NCI-H1092 treated with DMSO at 0.1 percent for 48 hours (cell line): Measurements from ENCODE around the gene LYPD4.

Experiments used
- DNase-seq: peaks from one replicate; lab custom pipeline; 2025; lab: John Stamatoyannopoulos, UW

Gene LYPD4

DNA sequence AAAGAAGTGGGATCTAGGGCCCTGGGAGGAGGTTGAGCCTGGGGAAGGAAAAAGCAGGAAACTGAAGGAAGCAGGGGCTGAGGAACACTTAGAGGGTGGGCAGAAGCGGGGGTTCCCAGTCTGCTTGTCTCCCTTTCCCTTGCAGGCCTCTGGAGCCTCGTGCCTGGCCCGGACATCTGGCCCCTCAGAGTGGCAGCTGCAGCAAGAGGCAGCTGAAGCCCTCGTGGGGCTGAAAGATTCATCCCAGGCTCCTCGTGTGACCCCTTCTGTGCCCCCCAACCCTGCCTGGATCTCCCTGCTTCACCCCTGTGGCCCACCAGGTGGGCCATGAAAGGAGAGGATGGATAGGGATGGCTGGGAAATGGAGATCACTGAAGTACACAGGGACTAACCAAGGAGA lies 5.9 kb upstream of the LYPD4 start:
- no peak for DNase-seq

DNA sequence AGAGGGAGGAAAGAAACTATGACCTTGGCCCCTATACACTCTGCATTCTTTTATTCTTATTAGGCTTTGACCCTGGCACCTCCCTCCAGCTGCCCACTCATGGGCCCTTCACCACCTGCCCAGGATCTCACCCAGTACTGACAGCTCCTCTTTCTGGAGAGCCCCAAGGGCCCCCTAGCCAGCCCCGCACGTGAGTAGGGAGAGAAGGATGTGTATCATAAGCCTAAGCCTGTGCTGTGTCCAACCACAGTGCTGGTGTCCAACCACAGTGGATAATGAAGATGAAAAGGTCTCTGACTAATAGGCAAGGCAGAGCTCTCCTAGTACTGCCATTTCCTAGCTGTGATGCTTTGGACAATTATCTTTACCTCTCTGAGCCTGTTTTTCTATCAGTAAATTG lies 4.6 kb upstream of the LYPD4 start:
- no peak for DNase-seq

DNA sequence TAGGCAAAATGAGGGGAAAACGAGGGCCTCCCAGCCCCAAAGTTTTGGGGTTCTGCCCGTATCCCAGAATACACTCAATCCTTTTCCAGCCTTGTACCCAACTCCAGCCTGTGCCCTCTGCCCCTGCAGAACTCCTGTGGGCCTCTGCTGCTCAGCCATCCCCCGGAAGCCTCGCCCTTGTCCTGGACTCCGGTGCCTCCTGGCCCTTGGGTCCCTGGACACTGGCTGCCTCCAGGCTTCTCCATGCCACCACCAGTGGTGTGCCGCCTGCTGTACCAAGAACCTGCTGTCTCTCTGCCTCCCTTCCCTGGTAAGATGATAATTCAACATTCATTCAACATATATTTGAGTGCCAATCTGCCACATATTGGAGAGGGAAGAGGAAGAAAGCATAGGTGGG lies 4.2 kb upstream of the LYPD4 start:
- DNase-seq = no peak

DNA sequence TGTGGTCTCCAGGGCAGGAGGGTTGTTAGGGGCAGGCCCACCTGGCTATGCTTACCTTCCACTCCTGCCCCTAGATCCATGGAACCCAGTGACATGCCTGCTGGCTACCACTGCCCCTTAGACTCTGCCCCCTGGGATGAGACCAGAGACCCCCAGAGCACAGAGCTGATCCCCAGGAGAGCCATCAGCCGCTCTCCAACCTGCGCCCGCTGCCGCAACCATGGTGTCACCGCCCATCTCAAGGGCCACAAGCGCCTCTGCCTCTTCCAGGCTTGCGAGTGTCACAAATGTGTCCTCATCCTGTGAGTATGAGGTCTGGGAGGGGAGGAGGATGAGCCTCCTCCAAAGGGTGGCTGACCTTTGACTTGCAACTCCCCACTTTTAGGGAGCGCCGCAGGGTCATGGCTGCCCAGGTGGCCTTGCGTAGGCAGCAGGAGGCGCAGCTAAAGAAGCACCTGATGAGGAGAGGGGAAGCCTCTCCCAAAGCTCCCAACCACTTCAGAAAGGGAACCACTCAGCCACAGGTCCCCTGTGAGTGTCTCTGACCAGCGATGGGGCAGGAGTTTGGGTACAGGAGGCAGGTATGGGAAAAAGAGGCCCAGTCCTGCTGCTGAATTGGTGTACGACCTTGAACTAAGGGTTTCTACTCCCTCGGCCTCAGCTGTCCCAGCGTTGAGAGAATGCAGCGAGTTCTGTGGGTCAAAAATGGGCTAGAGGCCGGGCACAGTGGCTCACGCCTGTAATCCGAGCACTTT lies 3.0 kb upstream of the LYPD4 start:
- DNase-seq = no peak

DNA sequence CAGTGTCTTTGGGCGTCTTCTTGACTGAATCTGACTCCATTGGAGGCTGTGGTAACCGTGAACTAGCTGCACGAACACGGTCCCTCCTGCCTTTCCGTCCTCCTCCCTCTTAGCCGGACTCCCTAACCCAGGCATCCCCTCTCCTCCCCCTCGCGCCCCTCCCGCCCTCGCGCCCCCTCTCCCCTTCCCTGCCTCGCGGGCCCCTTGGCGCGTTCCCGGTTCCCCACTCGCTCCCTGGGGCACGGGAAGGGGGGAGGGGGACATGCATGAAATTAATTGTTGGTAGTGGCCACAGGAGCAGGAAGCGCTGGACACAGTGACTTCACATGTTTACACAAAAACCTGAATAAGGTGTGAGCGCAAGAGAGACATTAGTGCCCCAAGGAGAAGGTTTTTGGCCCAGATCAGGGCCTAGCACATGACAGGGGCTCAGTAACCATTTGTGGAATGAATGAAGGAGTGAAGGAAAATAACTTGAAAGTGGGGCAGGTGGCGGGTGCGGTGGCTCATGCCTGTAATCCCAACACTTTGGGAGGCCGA lies 638 bp upstream of the LYPD4 start:
- DNase-seq = no peak

DNA sequence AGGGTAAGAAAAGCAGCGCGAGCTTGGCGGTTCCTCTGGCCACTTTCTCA lies 343 bp upstream of the LYPD4 start, which contains the start of gene DMRTC2:
Gene DMRTC2 (plus strand): TSS at position 42 of the 50 bp plus-strand sequence. CDS start 2,387 bp downstream, outside the sequence.
- DNase-seq = no peak

DNA sequence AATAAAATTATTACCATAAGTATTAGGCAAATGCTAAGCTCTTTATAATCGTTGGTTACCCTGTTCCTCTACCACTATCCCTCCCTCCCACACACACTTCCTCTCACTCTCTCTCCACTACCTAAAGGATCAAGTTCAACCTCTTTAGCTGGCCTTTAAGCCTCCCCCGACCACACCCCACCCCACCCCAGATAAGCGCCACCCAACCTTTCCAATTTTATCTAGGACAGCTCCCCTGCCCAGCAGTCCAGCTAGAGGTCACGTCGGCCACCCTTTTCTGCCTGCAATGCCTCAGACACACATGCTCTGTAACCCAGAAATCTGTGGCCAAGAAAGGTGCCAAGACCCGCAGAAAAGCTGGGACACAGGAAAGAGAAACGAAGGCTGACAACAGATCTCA lies 1.1 kb downstream of the LYPD4 start:
- no peak for DNase-seq

DNA sequence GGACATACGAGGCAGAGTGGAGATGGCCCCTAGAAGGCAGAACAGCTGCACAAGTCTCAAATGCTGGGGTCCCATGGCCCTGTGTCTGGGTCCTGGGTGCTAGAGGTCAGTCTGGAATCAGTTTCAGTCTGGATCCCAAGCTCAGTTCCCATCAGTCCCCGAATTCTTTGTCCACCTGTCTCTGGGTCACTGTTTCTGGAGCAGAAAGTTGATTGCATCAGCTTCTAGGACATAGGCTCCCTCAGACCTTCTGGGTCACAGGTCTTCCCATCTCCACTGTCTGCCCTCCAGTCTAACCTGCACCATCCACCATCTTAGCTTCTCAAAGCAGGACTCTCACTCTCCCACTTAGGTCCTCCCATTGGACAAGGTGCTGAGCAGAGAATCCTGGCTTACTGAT lies 5.3 kb downstream of the LYPD4 start:
- DNase-seq = no peak

DNA sequence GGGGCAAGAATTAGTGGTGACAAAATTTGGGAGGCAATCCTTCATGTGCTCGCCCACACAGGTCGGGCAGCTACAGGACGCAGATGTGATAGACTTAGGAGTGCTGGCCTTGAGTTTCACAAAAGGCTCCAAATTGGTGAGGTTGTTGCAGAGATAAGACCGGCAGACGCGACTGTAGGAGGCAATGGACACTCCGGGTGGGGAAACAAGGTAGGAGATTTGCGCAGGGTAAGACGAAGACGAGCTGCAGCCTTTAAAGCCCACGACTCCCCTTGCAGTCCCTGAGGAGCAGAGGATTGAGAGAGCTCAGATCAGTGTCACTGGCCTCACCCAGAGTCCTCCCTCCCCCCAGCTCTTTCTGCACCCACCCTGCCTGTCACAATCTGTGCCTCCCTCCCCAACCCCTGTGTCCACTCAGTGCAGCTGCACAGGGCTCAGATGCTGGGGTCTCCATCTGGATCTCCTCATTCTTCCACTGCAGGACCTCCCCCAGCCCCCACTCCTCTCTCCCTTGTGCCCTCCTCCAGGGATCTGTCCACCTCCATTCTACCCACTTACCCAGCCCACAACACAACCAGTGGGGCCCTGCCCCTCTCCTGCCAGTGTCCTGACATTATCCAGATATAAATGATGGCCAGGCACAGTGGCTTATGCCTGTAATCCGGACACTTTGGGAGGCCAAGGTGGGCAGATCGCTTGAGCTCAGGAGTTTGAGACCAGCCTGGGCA lies 6.3 kb downstream of the LYPD4 start:
- DNase-seq = no peak

DNA sequence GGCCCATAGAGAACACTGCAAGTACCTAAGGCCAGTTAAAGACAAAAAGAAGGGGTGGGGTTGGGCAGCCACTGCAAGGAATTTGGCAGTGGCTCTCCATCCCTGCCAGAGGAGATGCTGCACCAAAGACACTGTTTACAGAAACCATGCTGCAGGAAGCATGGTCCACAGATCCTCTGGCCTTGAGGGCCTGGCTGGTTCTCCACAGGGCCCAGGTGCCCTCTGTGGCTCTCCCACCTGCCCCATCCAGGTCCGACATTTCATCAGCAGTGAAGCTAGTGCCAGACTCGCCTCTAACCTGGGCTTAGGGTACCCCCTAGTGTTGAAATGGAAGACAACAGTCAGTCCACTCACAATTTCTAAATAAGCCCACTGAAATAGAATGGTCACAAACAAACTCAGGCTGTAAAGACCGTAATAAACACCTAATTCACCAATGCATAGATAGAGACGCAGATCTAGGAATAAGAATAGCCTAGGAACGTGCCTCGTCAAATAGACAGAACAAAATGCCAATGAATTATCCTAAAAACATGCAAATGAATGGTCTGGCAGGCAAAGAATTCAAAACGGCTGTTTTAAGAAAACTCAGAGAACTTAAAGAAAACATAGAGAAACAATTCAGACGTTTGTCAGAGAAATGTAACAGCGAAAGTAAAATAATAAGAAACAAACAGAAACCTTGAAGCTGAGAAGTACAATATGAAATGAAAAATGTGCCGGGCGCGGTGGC lies 23.3 kb downstream of the LYPD4 start:
- peak; percentile 76 for DNase-seq

DNA sequence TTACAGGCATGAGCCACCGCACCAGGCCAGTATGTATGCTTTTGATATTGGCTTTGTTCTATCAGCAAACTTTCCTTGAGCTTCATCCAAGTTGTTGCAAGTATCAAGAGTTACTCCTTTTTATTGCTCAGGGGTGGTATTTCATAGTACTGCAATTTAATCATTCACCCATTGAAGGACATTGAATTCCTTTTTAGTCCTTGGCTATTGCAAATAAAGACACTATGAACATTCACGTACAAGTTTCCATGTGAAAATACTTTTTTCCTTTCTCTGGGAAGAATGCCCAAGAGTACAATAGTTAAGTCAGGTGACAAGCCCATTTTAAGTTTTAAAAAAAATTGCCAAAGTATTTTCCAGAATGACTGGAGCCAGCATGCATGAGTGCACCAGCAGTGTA lies 27.7 kb downstream of the LYPD4 start:
- DNase-seq = no peak

DNA sequence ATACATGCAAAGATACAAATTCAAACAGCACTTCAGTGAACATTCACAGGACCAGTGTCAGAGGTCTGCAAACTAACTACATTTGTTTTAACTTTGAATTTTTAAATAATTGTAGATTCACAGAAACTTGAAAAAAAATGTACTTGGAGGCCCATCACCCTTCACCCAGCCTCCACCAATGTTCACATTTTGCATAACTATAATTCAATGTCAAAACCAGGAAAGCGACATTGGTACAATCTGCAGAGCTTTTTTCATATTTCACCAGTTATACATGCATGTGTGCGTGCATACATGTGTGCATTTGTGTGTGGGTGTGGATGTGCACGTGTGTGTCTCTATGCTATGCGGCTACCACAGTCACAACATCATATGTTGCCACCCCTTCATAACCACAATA lies 29.2 kb downstream of the LYPD4 start:
- DNase-seq = no peak

DNA sequence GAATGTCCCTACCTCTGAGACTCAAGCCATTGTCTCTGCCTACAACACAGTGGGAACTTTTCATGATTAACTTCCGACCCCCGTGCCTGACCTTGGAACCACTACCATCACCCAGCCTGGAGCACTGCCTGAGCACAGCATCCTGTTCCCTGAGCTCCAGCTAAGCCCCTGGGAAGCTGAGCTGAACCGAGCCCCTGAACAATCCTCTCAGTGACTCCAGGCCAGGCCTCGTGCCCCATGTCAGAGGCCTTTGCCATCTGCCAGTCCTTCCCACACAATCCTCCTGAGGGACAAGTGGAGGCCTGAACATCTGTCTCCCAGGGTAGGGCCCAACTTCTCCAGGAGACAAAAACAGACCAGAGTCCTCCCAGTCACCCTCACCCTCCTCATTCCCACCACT lies 30.6 kb downstream of the LYPD4 start:
- no peak for DNase-seq

DNA sequence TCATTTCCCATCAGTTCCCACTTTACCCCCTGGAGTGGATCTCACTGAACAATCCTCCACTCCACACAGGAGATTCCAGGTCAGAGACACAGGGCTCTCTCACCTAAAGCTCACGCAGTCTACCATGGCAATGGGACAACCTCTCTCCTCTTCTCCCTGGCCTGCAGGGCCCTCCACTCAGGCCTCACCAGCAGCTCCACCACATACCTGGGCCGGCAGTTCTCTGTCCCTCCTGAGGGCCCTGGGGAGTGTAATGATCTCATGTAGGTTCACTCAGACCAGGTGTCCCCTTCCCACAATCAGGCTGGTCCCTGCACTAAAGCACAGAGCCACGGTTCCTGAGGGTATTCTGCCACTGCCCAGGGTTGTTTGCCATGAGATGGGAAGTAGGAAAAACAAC lies 32.5 kb downstream of the LYPD4 start:
- DNase-seq = no peak

DNA sequence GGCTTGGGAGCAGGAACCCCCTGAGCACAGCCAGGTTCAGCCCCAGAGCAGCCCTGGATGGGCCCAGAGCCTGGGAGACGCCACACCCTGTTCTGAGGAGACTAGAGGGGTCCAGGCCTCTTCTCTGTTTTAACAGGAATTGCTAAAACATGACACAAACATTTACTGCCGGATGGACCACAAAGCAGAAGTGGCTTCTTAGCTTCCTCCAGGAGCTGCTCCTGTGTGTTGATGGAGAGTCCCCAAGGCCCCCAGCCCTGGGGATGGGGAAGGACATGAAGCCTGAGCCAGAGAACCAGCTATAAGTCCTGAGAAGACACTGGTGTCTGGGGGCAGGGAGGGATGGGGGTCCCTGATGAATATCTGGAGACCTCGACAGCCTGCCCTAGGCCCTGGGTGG lies 33.4 kb downstream of the LYPD4 start:
- DNase-seq = no peak

DNA sequence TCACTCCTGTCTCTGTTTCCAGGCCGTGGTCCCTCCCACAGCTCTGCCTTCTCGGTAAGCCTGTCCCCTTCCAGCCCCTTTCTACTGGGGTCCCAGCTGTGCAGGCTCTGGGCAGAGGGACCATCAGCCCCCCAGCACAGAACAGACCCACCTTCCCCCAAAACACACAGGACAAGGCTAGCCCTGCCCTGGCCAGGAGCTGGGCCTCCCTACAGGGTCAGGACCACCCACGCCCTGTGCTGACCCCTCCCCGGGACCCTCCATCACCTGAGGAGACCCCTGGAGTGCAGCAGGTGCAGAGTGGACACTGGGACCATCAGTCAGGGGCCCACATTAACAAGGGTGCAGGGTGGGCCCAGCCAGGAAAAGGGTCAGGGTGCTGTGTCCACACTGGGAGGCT lies 34.2 kb downstream of the LYPD4 start:
- no peak for DNase-seq

DNA sequence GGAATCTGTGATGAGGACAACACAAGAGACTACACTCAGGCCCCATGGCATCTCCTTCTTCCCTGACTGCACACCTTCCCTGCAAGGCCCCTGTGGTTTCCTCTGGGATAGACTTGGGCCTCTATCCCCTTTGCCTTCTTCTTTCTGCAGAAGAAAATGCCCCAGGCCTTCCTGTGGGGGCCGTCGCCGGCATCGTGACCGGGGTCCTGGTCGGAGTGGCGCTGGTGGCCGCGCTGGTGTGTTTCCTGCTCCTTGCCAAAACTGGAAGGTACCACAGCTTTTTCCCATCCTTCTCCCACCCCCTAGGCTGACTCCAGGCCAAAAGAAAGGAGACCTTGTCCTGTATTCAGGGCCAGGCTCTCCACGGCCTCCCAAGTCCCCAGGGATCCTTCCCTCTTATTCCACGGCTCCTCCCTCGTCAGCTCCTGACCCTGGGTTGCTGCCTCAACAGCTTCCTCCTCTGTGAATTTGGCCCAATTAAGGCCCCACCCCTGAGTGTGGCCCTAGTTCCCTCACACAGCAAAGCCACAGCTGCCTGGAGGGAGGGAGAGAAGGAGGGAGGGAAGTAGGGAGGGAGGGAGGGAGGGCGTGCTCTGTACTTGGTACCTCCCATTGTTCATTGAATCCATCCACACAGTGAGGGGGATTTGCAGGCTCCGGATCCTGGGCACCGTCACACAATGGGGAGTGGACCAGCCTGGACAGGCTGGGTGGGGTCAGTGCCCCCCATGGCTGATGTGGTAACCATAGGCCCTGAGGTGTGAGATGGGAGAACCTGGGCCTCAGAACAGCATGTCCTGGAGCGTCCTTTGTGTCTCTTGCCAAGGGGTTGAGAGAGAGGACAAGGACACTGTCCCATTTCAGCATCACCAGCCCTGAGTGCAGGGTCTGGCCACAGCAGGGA lies 35.6 kb downstream of the LYPD4 start:
- no peak for DNase-seq

DNA sequence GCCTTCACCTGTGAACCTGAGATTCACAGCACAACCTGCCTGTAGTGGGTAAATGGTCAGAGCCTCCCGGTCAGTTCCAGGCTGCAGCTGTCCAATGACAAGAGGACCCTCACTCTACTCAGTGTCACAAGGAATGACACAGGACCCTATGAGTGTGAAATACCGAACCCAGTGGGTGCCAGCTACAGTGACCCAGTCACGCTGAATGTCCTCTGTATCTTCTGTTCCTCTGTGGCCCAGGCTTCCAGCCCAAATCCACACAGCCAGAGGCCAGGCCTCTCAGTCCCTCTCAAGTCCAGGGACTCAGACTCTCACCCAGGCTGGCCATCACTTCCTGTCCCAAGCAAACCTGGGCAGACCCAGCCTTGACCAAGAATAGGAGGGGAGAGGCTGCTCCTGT lies 37.3 kb downstream of the LYPD4 start:
- DNase-seq = no peak

DNA sequence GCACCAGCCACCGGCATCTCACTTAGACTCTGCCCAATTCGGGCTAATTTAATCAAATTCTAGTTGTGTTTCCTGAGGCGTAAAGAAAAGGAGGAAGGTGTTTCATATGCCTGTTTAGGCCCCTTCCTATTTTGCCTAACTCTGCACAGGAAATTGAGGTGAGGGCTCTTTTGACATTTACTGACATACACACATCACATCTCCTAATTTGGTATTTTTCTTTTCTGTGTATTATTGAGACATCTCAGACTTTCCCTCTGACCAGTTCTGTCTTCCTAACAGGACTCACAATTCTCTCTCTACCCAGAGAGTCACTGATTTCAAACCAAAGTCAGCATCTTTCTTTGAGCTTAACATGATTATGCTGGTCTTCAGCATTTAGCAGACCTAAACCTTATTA lies 40.1 kb downstream of the LYPD4 start:
- no peak for DNase-seq

DNA sequence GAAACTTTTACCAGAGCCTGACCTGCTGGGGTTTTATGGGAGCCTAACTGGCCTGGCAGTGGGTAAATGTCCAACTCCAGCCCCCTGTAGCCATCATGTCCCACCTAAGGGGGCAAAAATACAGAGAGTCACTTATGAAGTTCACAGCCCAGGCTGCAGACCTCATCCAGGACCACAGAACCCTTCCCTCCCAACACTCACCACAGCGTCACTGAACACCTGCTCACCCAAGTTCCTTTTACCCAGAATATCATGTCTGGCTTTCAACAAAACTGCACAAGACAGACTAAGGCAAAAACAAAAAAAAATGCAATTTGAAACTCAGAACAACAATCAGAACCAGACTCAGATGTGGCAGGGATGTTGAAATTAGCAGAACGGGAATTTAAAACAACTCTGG lies 41.7 kb downstream of the LYPD4 start:
- DNase-seq = no peak

DNA sequence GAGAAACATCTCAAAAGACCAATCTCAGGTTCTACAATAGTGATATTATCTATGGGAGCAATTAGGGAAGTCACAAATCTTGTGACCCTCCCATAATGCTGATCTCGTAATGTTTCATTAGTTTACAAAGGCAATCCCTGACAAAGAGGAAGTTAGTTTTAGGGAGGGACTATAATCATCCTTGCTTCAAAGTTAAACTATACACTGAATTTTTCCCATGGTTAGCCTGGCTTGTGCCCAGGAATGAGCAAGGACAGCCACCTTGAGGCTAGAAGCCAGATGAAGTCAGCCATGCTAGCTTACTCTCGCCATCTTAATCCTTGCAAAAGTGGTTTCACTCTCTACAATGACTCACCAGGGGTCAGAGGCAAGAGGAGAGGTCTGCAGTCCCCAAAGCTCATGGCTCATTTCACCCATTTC lies 42.7 kb downstream of the LYPD4 start:
- no peak for DNase-seq

DNA sequence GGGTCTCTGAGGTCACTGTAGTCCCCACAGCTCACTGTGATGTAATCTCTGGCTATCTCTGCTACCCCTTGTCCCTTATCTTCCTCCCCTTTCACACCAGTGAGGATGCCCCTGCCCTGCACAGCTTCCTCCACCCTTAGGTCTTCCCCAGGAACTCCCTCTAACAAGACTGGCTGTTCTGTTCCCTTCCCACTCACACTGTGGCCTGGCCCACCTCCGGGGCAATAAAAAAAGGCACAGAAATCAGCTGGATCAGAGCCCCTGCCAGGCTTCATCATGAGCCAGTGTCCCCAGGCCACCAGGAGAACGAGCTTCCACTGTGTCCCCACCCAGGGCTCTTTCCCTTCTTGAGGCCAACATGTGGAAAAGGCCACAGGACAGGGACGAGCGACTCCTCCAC lies 43.5 kb downstream of the LYPD4 start:
- no peak for DNase-seq
